HG03066 (cell line): ENCODE measurements around the gene GP9.
"Not testable (repeated sequence)": the region's sequence is repeated elsewhere in the genome, so short reads cannot be mapped to it uniquely, and the experiment has no call there.

Experiments used
- ATAC-seq: cut with Tn5 transposase; IDR thresholded peaks from one replicate; pipeline ENCODE4 v1.9.1; 2021; ENCODE audit warnings: low read depth; ENCODE audit not compliant: unreplicated experiment

Gene GP9

DNA sequence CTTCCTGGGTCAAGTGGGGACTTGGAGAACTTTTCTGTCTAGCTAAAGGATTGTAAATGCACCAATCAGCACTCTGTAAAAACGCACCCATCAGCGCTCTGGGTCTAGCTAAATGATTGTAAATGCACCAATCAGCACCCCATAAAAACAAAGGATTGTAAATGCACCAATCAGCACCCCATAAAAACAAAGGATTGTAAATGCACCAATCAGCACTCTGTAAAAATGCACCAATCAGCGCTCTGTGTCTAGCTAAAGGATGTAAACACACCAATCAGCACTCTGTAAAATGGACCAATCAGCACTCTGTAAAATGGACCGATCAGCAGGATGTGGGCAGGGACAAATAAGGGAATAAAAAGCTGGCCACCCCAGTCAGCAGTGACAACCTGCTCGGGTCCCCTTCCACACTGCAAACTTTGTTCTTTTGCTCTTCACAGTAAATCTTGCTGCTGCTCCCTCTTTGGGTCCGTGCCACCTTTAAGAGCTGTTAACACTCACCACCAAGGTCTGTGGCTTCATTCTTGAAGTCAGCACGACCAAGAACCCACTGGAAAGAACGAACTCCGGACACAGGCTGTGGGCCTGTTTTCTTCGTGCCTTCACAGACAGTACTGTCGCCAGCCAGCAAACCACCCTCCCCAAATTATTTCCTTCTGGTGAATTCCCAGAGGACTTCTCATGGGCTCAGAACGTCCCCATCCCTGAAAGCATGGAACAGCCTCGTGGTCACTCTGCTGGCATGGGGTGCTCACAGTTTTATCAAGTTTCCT is 8.9 kb downstream of the GP9 start:
- not testable (repeated sequence) for ATAC-seq

DNA sequence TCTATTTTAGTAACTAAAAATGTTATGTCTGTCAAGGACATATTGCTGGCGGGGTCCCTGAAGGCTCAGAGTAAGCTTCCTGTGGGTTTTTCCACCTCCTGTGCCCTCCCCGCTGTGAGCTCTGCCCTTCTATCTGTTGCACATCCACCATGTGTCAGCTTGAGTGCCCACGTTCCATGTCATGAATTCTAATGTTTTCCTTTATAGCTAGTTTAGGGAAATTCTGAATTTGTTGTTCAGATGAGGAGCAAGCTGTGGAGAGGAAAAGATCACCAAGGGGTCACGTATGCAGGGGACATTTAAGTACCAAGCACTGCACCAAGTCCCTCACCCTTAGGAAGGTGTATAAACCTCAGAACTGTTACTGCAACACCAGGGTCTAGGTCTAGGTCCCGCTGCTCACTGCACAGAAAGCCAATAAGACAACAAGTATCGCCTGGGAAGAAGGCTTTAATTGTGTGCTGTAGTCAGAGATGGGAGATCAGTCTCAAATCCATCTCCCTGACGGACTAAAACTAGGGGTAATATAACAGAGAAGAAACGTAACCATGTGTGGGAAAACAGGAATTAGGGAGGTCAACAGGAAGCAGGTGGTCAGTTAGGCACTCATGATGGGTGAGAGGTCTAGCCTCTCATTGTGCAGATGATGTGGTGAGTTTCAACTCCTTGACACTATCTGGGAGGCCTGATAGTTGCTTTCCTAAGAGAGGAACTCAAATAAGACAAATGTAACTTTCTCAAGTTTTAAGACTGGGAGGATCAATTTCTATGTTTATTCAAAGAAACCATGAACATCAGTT is 9.7 kb downstream of the GP9 start:
- ATAC-seq: no peak

DNA sequence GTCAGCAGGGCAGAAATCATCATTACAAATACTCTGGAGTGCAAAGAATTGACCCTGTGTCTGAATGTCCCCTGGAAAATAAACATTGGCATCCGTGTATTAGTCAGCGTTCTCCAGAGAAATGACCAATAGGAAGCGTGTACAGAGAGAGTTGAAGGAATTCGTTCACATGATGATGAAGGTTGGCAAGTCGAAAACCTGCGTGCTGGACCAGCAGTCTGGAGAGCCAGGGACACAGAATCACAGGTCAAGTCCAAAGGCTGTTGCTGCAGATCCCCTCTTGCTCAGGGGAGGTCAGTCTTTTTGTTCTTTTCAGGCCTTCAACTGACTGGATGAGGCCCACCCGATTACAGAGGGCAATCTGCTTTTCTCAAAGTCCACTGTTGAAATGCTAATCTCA is 16.6 kb downstream of the GP9 start:
- no peak for ATAC-seq

DNA sequence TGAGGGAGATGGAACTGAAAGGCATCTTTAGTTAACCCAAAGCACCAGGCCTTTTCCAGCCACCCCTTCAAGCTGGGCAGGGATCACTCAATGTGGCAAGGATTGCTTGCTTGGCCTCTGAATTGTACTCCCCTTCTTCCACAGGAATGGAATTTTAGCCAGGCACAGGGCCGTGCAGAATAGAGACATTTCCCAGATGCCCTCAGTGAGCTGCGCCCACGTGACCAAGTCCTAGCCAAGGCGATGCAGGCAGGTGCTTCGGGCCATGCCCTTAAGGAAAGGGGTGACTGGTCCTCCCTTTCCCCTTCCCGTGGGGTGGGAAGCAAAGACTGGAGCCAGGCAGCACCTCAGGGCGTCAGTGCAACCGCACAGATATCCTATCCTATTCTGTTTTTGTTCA is 17.9 kb downstream of the GP9 start:
- ATAC-seq: no peak

DNA sequence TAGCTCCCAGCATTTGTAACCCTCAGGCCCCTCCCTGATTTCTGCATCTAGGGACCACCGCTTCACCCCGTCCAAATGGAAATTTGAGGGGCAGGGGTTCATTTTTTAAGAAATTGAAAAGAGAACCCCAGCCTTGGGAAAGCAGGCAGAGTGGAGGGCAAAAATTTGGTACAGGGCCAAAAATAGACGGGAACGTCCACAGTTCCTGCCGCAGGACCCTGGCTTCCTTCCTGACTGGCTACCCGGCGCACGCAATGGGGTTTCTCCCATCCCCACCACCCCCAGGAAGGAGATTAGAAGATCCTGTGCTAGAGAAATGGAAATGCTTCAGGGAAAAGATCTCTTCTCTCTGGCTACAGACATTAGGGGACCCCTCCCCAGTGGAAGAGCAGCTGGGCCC is 20.9 kb downstream of the GP9 start:
- ATAC-seq: no peak

DNA sequence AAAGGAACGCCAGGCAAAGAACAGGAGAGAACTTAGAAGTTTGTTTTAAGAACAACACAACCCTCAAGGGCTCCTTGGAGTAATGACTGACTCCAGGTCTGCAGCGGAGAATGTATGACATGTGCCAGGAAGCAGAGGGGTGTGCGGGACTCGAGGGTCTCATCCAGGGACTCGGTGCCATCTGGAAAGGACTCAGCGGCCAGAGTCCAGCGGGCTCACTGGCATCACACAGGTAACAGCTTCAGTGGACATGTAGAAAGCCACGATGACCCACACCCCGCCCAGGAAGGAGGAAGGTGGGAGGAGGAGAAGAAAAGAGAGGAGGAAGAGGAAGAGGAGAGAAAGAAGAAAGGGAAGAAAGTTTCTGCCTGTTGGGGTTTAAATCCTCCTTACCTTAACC is 21.4 kb downstream of the GP9 start:
- no peak for ATAC-seq

DNA sequence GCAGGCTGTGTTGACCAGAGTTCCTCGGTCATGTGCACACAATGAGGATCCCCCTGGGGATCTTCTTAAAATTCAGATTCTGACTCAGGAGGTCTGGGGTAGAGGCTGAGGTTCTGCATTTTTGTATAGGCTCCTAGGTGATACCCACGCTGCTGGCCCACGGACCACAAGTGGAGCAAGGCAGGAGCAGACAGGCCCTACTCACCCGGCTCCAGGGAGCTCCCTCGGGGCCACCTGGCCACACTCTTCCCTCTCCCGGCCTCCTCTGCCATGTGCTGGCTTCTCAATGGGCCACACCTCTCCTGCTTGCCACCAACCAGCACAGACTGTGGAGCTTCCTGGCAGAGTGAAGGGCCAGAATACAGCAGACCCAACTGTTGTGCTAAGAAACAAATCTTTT is 23.9 kb downstream of the GP9 start:
- no peak for ATAC-seq

DNA sequence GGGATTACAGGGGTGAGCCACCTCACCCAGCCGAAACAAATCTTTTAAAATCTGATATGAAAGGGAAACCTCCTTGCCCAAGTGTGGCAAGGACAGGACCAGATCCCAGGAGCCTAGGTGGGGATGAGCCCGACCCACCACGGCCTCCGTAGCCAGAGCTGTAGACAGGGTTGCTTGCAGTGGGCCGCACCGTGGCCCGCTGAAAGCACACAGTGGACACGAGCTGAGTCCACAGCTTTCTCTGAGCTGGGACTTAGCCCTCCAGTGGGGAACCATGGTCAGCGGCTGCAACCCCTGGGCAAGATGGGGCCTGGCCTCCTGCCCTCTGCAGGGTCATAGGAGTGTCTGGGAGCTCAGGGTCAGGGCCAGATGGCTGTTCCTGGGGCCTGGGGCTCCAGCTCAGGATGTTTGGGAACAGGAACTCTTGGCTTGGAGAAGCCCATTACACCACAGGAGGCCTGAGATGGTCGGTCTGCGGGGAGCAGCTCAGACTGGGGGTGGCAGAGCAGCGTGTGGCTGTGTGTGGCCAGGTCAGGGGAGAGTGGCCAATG is 24.7 kb downstream of the GP9 start:
- ATAC-seq: no peak

DNA sequence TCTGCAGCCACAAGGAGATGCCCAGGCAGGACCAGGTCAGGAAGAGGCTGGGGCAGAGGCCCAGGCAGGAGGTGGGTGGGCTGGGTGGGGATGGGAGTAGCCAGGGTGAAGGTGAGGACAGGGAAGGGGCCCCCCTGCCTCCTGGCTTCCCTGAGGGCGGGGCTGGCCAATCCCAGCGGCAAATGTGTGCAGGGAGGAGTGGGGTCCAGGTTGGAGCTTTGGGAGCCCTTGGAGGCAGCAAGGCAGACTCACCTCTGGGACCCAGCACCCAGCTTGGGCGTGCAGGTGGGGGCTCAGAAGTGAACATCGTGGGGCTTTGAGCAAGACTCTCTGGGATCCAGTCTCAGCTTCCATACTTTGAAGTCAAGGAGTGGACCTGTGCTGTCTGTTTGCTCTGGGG is 25.2 kb downstream of the GP9 start:
- no peak for ATAC-seq

DNA sequence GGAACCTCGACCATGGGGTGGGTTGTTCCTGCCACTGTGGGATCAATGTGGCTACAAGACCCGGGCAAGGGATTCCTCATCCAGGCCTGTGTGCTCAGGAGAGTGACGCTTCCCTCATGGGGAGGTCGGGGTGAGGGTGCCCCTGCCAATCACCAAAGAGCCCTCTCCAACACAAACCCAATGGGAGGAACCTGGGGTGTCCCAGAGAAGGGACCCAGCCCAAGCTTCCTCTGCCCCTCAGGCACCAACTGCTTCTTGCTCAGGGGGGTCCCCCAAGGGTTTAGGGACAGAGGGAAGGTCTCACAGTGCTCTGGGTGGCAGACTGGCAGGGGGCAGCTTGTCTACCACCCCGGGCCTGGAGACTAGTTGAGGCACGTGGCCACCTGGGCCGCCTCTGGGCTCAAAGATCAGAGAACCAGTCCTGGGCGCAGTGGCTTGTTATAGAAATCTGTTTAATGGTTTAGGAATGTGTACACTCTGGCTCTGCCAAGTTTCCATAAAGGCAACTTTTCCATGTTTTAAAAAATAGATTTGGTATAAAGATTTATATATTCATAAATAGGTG is 26.6 kb downstream of the GP9 start:
- ATAC-seq: no peak

DNA sequence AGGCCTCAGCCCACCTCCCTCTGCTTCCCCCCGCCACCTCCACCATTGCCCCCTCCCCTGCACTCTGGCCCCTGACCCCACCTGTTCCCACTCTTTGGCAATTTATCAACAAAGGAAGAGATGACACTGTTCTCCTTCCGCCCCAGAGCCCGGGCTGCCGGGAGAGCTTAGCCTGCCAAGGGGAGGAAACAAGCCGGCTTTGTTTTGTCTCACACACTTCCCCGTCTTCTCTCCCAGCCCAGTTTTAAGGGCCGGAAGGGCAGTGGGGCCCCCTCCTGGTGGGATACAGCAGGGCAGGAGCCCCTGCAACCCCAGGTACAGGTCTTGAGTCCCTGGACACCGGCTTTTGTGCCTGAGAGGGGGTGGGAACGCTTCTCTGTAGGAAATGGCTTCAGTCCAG is 27.3 kb downstream of the GP9 start:
- not testable (repeated sequence) for ATAC-seq

DNA sequence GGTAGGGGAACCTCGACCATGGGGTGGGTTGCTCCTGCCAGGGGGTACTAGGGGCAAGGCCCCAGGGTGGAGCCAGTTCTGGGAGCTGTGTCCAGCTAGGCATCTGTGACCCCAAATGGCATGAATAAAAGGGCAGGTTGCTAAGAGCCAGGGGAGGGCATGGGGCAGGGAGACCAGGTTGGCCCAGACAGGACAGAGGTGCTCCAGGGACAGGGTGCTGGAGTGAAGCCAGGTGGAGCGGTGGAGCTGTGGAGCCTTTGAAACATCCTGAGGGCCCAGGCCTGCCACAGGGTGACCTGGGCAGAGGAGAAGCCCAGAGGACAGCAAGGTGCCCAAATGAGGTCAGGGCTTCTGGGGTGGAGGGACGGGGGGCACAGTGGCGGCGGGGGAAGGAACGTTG is 27.7 kb downstream of the GP9 start:
- ATAC-seq: not testable (repeated sequence)

DNA sequence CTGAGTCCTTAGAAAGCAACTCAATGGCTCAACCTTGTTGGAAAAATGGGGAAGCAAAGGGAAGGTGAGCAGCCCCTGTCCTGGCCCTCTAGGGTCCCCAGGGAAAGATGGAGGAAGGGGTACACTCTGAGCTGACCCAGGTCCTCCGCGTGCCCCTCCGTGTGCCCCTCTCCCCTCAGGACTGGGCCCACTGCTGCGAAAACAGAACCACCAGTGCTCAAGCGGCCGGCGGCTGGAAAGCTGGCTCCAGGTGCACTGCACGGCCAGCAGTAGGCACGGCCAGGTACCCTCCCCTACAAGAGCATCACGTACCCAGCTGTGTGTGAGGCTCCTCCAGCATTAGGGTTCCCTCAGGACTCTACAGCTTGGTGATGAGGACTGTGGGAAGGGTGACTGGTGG is 34.7 kb downstream of the GP9 start:
- no peak for ATAC-seq

DNA sequence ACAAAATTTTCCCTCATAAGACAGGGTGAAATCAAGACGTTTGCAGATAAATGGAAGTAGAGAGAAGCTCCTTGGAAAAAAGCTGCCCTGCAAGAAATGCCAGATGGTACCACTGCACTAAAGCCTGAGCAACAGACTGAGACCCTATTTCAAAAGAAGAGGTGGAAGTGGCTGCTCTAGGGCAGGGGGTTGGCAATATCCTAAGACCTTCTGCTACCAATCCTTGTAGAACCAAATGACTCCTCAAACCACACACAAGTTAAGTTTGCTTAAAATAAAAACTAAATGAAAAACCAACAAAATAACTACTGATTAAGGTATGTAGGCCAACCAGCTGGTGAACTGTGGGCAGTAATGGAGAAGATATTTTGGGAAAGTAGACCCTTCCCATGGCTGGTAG is 39.7 kb downstream of the GP9 start:
- no peak for ATAC-seq

DNA sequence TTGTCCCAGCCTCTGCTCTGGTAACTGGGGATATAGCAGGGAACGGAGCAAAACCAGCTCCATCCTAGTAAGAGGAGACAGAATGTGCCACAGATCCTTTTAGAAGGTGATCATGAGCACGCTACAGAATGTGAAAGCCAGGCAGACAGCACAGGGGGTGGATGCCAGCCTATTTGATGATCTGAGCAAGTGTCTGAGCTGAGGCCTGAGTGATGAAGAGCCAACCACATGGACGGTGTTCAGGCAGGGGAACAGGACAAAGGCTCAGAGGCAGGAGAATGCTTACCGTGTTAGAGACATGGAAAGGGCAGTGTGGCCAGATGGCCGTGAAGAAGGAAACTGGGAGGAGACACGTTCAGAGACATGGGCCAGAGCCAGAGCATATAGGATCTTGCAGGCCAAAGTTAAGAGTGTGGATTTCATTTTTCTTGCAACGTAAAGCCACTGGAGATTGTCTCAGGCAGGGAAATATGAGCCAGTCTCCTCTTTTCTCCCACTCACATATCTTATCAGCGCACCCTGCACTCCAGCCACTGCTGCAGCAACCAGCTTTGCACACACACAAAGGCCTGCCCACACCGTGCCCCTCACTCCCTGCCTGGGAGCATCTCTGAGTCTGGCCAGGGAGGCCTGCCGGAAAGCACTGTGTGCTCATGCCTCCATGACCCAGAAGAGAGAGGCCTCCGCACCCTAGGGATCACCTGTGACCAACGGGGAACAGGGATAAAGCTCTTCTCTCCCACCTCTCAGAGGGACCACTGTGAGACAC is 41.0 kb downstream of the GP9 start:
- ATAC-seq: no peak

DNA sequence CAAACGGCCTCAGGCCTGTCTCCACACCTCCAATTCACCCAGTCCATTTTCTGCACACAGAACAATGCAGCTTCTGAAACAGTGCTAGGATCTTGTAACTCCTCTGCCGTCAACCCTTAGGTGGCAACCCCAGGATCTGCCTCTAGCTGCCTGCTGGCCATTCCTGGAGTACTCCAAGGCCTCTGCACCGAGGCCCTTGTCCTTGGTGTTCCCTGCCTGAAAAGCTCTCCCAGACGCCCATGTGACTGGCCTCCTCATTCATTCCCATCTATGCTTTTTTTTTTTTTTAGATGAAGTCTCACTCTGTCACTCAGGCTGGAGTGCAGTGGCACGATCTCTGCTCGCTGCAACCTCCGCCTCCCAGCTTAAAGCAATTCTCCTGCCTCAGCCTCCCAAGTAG is 42.7 kb downstream of the GP9 start:
- ATAC-seq: no peak

DNA sequence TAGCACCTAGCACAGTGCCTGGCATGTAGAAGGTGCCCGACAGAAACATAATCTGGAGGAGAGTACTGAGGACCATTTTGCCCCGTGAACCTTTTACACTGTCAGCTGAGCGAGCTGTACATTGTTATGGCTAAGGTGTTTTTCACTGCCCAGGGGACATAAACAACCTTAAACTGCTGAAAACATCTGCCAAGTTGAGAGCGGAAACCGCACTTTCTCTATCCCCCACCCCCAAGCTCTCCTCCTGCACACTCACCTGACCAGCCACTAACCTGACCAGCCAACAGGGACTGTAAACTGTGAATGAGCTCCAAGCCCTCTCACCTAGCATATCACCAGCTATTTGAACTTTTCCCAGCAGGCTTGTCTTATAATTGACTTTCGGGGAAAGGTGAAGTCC is 43.5 kb downstream of the GP9 start:
- no peak for ATAC-seq

DNA sequence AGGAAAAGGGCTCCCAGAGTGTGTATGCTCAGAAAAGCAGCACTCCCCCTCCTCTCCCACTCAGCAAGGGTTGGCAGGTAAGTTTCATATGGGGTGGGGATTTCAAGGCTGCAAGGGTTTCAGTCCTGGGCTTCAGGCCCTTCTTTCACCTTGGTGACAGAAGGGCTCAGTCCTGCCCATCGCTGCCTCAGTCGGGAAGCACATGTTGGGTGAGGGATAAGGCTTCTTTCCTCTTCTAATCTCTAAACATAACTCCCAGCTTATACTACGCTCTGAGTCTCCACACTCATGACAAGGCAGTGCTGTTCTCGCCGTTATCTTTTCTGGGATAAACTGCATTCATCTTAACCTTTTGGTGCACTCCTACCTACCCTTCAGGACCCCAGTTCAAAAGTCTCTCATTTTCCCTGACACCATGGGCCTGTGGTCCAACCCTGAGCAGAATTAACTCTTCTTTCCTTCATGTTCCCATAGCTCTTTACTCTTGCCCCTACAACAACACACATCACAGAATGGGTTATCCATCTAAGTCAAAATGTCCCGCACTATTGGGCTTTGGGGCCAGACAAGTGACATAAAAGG is 44.0 kb downstream of the GP9 start:
- ATAC-seq: no peak

DNA sequence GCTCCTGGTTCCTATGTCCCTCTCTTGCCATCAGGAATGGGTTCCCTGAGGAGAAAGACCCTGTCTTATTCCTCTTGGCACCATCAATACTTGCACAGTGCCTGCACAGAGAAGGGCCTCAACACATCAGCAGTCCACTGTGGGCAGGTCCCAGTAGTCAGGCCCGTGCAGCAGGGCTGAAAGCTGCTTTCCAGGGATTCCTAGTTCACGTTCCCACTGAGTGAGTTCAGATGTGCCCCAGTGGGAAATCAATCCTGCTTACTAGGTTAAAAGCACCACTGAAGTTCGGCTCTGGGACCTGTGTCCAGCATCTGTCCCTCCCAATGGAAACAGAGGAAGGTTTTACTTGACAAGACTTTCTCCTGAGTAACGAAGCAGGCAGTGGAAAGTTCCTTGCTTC is 45.3 kb downstream of the GP9 start:
- no peak for ATAC-seq

DNA sequence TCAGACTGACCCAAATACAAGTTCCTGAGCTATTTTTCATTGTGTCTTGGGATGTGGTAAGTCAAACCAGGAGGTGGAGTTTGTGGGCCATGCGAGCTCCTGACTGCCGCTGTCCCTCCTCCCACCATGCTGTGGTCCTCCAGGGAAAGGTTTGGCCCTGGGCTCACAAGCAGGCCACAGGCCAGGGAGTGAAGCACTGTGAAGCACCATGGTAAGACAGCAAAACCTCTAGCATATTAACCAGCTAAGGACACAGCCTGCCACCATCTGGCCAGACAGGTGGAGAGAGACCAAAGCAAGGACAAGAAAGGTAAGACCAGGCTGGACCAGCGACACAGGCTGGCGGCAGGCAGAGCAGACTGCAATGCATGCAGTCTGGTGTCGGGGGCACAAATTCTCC is 45.7 kb downstream of the GP9 start:
- ATAC-seq: no peak
